CD4-positive, CD25-positive, alpha-beta regulatory T cell (primary cell): Measurements from ENCODE around the gene ZMYND19. TPM values are rescaled to one million over a fixed set of nuclear protein-coding genes. Genes with fewer than 3 reads are reported as not detected.

Experiments
- polyA plus RNA-seq, 4 donors: library from polyadenylated mRNA; unstranded; fragments of 300-500 nt; fragmentation: Illumina TruSeq; gene quantifications; one replicate each; pipeline ENCODE4 v1.2.3, GENCODE V29; 2021
- total RNA-seq: library from RNA; stranded (reverse); gene quantifications from one replicate; pipeline ENCODE4 v1.2.3, GENCODE V29; 2022

The ZMYND19 gene
- total and polyA plus RNA-seq, 5 donors from 2014 or later, result 4.4 to 20.4 (median 5.8) TPM

Other genes starting within 250 kb of the ZMYND19 start
- gene EXD3, start 167.3 kb downstream of the ZMYND19 start, total RNA-seq, result 27.3 TPM
- 1 to 10 TPM; 4.7 to 7.2 (median 5.7) TPM for gene EXD3, start 167.3 kb downstream of the ZMYND19 start, polyA plus RNA-seq
- 3.8 TPM for gene NOXA1, start 167.1 kb downstream of the ZMYND19 start, total RNA-seq
- gene NOXA1, start 167.1 kb downstream of the ZMYND19 start, polyA plus RNA-seq, result 1 to 10 TPM in 2 of 4 donors, under 1 TPM in 2; 0.83 to 3.3 (median 1.4) TPM
- not detected for gene ENTPD8, start 149.2 kb downstream of the ZMYND19 start, total RNA-seq
- not detected for gene ENTPD8, start 149.2 kb downstream of the ZMYND19 start, polyA plus RNA-seq
- gene NSMF, start 131.2 kb downstream of the ZMYND19 start, total RNA-seq, result 109 TPM
- gene NSMF, start 131.2 kb downstream of the ZMYND19 start, polyA plus RNA-seq, result 10 to 100 TPM in 2 of 4 donors, 1 to 10 TPM in 2; 9.3 to 14.5 (median 11.8) TPM
- gene PNPLA7, start 40.1 kb downstream of the ZMYND19 start, total RNA-seq, result 12.4 TPM
- gene PNPLA7, start 40.1 kb downstream of the ZMYND19 start, polyA plus RNA-seq, result 1 to 10 TPM; 1.4 to 2.5 (median 1.7) TPM
- 64.3 TPM for gene MRPL41, start 38.6 kb downstream of the ZMYND19 start, total RNA-seq
- 10 to 100 TPM; 38.1 to 61.1 (median 43.6) TPM for gene MRPL41, start 38.6 kb downstream of the ZMYND19 start, polyA plus RNA-seq
- 57.0 TPM for gene DPH7, start 11.6 kb downstream of the ZMYND19 start, total RNA-seq
- 10 to 100 TPM; 24.4 to 34.8 (median 28.3) TPM for gene DPH7, start 11.6 kb downstream of the ZMYND19 start, polyA plus RNA-seq
- 73.4 TPM for gene ARRDC1, start 15.2 kb upstream of the ZMYND19 start, total RNA-seq
- 10 to 100 TPM; 45.5 to 54.0 (median 51.4) TPM for gene ARRDC1, start 15.2 kb upstream of the ZMYND19 start, polyA plus RNA-seq
- gene EHMT1, start 28.5 kb upstream of the ZMYND19 start, total RNA-seq, result 142 TPM
- gene EHMT1, start 28.5 kb upstream of the ZMYND19 start, polyA plus RNA-seq, result 10 to 100 TPM; 17.9 to 20.3 (median 19.3) TPM